IPS-18a (cell line): ENCODE data around the gene RAP2C.

Experiments used
- H3K27ac ChIP-seq: one replicate; pipeline ENCODE4 v1.5.1; 2013; ENCODE audit warnings: low read length
- H3K27me3 ChIP-seq: one replicate; pipeline ENCODE4 v1.6.1; 2013; ENCODE audit warnings: mild to moderate bottlenecking, low read length; ENCODE audit not compliant: control insufficient read depth, insufficient read depth
- H3K36me3 ChIP-seq: one replicate; pipeline ENCODE4 v1.6.1; 2013; ENCODE audit warnings: low read depth, low read length; ENCODE audit not compliant: control insufficient read depth
- H3K4me1 ChIP-seq: one replicate; pipeline ENCODE4 v1.6.1; 2013; ENCODE audit warnings: low read depth, low read length; ENCODE audit not compliant: control insufficient read depth
- H3K4me3 ChIP-seq: one replicate; pipeline ENCODE4 v1.5.1; 2013; ENCODE audit warnings: low read length
- H3K9ac ChIP-seq: one replicate; pipeline ENCODE4 v1.6.1; 2013; ENCODE audit warnings: mild to moderate bottlenecking, low read length, moderate library complexity
- H3K9me3 ChIP-seq: one replicate; pipeline ENCODE4 v1.6.1; 2013; ENCODE audit warnings: low read depth, low read length; ENCODE audit not compliant: control insufficient read depth

Gene RAP2C

DNA sequence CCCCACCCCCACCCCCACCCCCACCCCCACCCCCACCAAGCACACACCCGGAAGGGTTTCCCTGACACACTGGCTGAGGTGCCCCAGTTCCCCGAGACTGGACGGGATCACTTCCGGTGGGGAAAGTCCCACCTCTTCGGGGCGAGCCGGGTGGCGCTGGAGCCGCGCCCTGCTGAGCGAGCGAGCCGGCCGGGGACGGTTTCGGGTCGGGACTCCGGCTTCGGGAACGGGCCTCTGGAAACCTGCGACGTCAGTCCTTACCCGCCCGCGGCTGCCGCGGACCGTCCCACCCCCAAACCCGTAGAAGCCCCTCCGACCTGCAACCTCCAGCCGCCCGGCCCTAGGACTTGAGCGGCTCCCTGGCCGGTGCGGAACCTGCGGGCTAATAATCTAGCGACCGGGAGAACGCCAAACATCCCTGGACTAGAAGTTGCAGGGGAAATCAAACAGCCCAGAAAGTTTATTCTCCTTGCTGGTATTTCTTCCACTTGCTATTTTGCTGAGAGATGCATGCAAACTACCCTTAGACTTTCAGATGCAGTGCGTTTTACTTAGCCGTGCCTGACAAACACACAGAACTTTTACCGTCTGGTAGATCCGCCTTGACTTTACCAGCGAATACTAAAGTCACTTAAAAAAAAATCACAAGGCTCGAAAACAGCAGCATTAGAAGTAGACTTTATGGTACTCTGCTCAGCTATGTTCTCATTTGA, 991 bp downstream of the RAP2C start:
- Histone ChIP-seq H3K4me1 (no peaks in the 10 kb centered on the region), H3K36me3 (peaks cover 10% of the 10 kb centered on the region), H3K27me3 (no peaks in the 10 kb centered on the region), H3K4me3 (peak overlapping the region; percentile 49), H3K9ac (peak overlapping the region; percentile 10), H3K27ac (no peak overlapping the region), H3K9me3 (peaks cover 15% of the 10 kb centered on the region)

DNA sequence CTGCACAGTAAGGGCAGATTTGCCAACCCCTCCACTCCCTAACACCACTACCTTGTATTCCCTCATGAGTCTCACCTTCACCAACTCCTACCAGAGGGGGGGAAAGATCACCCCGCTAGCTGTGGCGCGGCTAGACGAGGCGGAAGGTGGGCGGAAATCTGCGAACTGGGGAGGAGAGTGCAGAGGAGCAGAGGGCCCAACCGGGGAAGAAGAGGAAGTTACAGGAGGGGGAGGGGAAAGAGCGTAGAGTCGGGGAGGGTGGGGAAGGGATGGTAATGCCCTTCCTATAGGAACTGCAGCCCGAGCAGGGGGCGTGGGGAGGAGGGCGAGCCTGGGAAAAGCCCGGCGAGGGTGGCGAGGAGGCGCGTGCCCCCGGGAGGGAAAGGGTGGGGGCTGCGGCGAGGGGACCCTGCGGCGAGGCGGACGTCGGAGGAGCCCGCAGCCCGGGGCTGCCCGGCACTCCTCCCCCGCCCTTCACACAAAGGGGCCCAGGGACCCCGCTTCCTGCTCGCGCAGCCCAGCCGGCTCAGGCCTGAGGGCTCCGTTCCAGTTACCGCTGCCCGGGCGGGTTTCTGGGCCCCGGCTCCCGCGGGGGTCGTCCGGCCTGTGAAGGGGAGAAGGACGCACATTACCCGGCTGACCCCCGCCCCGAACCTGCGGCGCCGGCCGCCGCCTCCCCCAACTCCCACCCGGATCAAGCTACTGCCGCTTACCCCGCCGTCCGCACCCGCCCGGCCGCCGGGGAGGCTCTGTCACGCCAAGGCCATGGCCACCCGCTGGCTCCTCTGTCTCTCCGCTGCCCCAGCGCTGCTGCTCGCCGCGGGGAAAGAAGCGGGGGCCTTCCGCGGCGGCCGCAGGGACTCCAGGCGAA, 1.8 kb downstream of the RAP2C start:
- Histone ChIP-seq H3K9ac (peak overlapping the region; percentile 83), H3K4me3 (peak overlapping the region; percentile 87), H3K36me3 (peaks cover 16% of the 10 kb centered on the region), H3K27me3 (no peaks in the 10 kb centered on the region), H3K9me3 (peaks cover 15% of the 10 kb centered on the region), H3K4me1 (no peaks in the 10 kb centered on the region), H3K27ac (no peak overlapping the region)

DNA sequence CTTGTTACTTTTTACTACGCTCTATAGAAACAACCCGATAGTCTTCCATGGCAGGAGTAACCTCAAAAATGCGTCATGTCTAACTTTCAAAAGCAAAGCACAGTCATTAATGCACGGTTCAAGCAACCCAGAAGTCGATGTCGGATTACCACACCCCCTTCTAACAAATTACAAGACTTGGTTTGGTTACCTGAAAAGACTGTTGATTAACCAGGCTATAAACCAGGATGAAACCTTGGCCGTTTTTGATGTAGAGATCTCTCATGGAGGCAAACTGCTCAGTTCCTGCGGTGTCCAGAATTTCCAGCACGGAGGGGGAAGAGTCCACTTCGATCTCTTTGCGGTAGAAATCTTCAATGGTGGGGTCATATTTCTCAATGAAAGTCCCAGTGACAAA, 2.4 kb downstream of the RAP2C start:
- Histone ChIP-seq H3K27ac (no peak overlapping the region), H3K27me3 (no peaks in the 10 kb centered on the region), H3K9ac (peak overlapping the region; percentile 83), H3K4me1 (no peaks in the 10 kb centered on the region), H3K4me3 (peak overlapping the region; percentile 87), H3K9me3 (peaks cover 15% of the 10 kb centered on the region), H3K36me3 (peaks cover 17% of the 10 kb centered on the region)

DNA sequence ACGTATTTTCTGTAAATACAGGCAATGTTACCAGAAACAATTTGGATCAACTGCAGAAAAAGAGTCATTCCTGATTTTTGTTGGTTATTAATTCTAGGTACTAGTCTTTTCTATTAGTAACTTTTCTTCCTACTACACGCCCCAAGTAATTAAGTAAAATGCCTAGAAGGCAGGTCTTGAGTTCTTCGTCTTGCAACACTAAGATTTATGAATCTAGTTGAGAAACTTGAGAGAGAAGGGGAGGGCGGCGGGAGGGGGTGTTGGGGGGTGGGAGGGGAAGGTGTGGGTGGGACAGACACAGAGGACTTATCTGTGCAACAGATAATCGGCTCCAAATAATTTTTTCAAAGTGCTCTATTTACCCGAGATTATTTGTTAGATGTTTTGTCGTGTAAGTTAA, 3.0 kb downstream of the RAP2C start:
- peaks cover 15% of the 10 kb centered on the region for H3K9me3 ChIP-seq
- peak overlapping the region; percentile 87 for H3K4me3 ChIP-seq
- no peaks in the 10 kb centered on the region for H3K27me3 ChIP-seq
- peak overlapping the region; percentile 83 for H3K9ac ChIP-seq
- H3K36me3 ChIP-seq: peaks cover 19% of the 10 kb centered on the region
- no peak overlapping the region for H3K27ac ChIP-seq
- H3K4me1 ChIP-seq: no peaks in the 10 kb centered on the region

DNA sequence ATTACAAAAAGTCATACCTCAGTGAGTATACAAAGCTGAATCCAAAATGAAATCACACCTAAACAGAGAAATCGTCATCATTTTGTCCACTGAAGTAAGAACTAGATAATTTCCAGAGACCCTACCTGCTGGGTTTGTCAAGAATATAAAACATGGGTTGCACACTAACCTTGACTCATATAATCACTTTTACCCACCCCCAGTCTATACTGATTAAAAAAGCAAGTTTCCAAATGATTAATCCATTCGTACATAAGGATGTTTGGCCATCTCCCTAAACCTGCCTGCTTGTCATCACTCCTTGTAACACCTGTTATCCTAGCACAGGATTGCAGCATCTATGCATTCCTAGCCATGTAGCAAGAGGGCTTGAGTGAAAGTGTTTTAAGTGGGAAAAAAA, 4.7 kb downstream of the RAP2C start:
- Histone ChIP-seq H3K4me3 (no peak overlapping the region), H3K4me1 (no peaks in the 10 kb centered on the region), H3K36me3 (peaks cover 21% of the 10 kb centered on the region), H3K27me3 (no peaks in the 10 kb centered on the region), H3K9ac (no peak overlapping the region), H3K9me3 (peaks cover 15% of the 10 kb centered on the region), H3K27ac (no peak overlapping the region)

DNA sequence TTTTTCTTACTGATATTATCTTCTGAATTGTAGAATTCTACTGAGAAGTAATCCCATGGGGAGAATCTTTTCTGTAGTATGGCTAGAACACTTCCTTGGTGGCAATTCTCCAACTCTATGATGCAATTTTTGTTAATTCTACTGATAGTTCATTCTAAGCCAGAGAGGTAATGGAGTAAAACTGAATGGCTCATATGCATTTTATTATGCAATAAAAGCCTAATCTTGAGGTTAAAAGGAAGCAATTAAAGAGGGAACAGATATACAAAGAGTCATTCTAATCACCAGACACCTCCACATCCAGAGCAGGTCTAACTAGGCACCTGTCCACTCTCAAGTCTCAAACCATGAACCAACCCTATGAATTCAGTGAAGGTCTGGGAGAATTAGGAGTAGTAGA, 9.7 kb downstream of the RAP2C start:
- Histone ChIP-seq H3K36me3 (peaks cover 26% of the 10 kb centered on the region), H3K27me3 (no peaks in the 10 kb centered on the region), H3K4me3 (no peak overlapping the region), H3K9ac (no peak overlapping the region), H3K9me3 (peaks cover 21% of the 10 kb centered on the region), H3K27ac (no peak overlapping the region), H3K4me1 (no peaks in the 10 kb centered on the region)

DNA sequence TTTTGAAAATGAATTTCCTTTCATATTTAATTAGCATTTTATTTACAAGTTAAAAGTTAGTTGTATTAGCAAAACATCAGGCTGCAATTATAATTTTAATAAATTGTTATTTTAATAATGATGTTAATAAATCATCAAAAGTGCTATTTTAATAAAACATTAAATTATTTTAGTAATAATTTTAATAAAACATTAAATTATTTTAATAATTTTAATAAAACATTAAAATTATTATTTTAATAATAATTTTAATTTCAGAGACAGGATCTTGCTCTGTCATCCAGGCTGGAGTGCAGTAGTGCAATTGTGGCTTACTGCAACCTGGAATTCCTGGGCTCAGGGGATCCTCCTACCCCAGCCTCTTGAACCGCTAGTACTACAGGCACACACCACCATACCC, 10.8 kb downstream of the RAP2C start:
- no peaks in the 10 kb centered on the region for H3K4me1 ChIP-seq
- H3K27ac ChIP-seq: no peak overlapping the region
- H3K9ac ChIP-seq: no peak overlapping the region
- H3K27me3 ChIP-seq: no peaks in the 10 kb centered on the region
- no peak overlapping the region for H3K4me3 ChIP-seq
- H3K9me3 ChIP-seq: peaks cover 20% of the 10 kb centered on the region
- peaks cover 22% of the 10 kb centered on the region for H3K36me3 ChIP-seq

DNA sequence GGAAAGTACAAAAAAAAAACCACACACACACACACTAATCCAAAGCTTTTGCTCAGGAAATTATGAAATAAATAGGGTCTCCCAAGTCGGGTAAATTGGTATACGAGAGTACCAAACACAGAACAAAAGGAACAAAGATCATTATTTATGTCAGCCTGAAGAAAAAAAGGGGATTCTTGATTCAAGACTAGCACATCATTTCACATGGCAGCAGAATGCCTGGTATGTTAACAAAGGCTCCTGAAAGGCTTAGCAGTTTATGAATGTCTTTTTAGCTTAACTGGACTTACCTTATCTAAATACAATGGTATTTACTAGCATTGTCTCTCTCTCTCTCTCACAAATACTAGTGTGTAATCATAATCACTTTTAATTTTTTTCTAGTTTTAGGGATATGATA, 11.3 kb downstream of the RAP2C start:
- peaks cover 21% of the 10 kb centered on the region for H3K36me3 ChIP-seq
- no peaks in the 10 kb centered on the region for H3K4me1 ChIP-seq
- H3K27ac ChIP-seq: no peak overlapping the region
- H3K9me3 ChIP-seq: peaks cover 20% of the 10 kb centered on the region
- H3K4me3 ChIP-seq: no peak overlapping the region
- no peaks in the 10 kb centered on the region for H3K27me3 ChIP-seq
- H3K9ac ChIP-seq: no peak overlapping the region

DNA sequence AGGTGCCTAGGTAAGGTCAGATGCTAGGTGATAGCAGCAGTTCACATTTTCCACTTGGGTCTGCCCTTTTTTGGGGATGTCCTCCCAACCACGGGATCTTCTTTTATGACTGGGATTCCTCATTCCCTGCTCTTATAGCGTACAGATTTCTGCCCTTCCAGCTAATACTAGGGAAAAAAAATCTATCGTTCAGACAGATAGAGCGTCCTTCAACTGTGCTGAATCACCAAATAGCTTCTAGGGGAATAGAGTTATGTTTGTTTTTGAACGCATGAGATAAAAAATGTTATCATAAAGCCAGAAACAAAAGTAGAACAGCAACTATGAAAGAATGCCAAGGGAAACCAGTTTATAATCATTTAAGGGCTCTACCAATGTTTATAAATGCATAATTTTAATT, 13.0 kb downstream of the RAP2C start:
- Histone ChIP-seq H3K27ac (no peak overlapping the region), H3K4me3 (no peak overlapping the region), H3K9me3 (peaks cover 24% of the 10 kb centered on the region), H3K36me3 (peaks cover 12% of the 10 kb centered on the region), H3K9ac (no peak overlapping the region), H3K4me1 (no peaks in the 10 kb centered on the region), H3K27me3 (no peaks in the 10 kb centered on the region)

DNA sequence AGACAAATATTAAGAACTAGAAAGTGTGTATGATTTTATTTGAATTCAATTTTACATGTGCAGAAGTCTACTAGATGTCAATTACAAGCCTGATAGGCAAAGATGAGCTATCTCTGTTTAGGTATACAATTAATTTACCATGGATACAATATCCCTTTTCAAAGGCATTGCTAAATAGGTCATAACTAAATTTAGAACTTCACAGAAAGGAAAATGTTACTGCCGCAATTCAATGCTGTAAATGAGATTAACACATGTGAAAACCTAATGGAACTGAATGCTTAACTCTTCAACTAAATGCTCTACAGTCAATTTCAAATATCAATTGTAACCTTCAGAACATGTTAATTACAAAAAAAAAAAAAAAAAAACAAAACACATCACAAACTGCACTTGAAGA, 14.6 kb downstream of the RAP2C start:
- H3K4me3 ChIP-seq: no peak overlapping the region
- no peak overlapping the region for H3K27ac ChIP-seq
- no peaks in the 10 kb centered on the region for H3K4me1 ChIP-seq
- H3K27me3 ChIP-seq: no peaks in the 10 kb centered on the region
- no peak overlapping the region for H3K9ac ChIP-seq
- peaks cover 10% of the 10 kb centered on the region for H3K36me3 ChIP-seq
- peaks cover 29% of the 10 kb centered on the region for H3K9me3 ChIP-seq

DNA sequence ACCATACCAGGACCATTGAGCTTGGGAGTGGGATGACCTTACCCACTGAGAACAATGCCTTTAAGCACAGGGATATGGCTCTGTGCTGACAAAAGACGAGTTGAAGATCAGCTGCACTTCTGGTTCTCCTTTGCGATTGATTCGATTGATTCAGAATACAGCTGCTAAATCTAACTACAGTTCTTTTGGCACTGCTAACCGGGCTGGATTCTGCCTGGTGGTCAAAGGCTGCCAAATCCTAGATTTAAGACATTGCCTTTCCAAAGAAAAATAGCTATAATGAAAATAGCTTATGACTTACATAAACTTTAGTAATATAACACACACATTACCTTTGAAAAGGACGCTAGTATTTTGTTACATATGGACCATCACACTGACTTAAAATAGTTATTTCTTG, 18.3 kb downstream of the RAP2C start:
- Histone ChIP-seq H3K4me1 (no peaks in the 10 kb centered on the region), H3K9me3 (peaks cover 19% of the 10 kb centered on the region), H3K4me3 (no peak overlapping the region), H3K36me3 (peaks cover 10% of the 10 kb centered on the region), H3K9ac (no peak overlapping the region), H3K27ac (no peak overlapping the region), H3K27me3 (no peaks in the 10 kb centered on the region)

DNA sequence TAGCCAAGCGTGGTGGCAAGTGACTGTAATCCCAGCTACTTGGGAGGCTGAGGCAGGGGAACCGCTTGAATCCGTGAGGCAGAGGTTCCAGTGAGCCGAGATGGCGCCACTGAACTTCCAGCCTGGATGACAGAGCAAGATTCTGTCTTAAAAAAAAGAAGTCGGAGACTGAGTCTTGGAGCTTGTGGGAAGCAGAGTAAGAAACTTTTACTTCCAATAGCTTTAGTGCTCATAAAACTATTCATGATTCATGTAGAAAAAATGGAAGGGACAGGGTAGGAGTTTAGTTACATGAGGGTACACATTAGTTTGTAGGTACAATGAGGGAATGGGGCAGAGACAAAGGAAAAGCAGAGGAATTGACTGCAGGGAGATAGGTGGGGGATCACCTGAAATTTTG, 19.3 kb downstream of the RAP2C start:
- Histone ChIP-seq H3K27ac (no peak overlapping the region), H3K9me3 (peaks cover 21% of the 10 kb centered on the region), H3K9ac (no peak overlapping the region), H3K4me3 (no peak overlapping the region), H3K36me3 (peaks cover 6% of the 10 kb centered on the region), H3K27me3 (no peaks in the 10 kb centered on the region), H3K4me1 (no peaks in the 10 kb centered on the region)
